DND-41 (cell line): ENCODE results near the gene ZIC4.

Experiments
- CTCF ChIP-seq: IDR thresholded peaks from 2 replicates; pipeline ENCODE4 v1.5.1; 2012; ENCODE audit warnings: borderline replicate concordance, low read length, moderate library complexity, mild to moderate bottlenecking; ENCODE audit not compliant: poor library complexity, severe bottlenecking; ENCODE audit errors: extremely low read depth
- EZH2 ChIP-seq: IDR thresholded peaks from 3 replicates; pipeline ENCODE4 v1.6.1; 2012; ENCODE audit warnings: borderline replicate concordance, low read depth, mild to moderate bottlenecking, moderate library complexity, low read length, inconsistent platforms; ENCODE audit not compliant: severe bottlenecking

- TF ChIP-seq EZH2 (no peak), CTCF (no peak)
Measured at GRCh38 chr3:147447224-147447623, 40.9 kb upstream of the ZIC4 start.
